ENCODE data around the gene PGM5. TPM values are rescaled to one million over a fixed set of nuclear protein-coding genes. Genes with fewer than 3 reads are reported as not detected.
A peak's percentile ranks its signal among the peaks of the same experiment; 100 is the strongest.

PGM5 gene
- total RNA-seq, 1 donor from 2014 or later, result 2.2 TPM

GRCh38 chr9:68493958-68494577, 137.7 kb downstream of the PGM5 start:
- DNase-seq (ENCODE audit: low read depth), result peak; percentile 12

- DNase-seq (ENCODE audit: low read depth), result no peak
Measured at GRCh38 chr9:68495247-68495646, 138.8 kb downstream of the PGM5 start.

GRCh38 chr9:68496356-68496755, 139.9 kb downstream of the PGM5 start:
- DNase-seq (ENCODE audit: low read depth), result no peak

GRCh38 chr9:68497629-68498028, 141.2 kb downstream of the PGM5 start:
- DNase-seq (ENCODE audit: low read depth), result no peak

- peak; percentile 50 for DNase-seq (ENCODE audit: low read depth)
Measured at GRCh38 chr9:68498816-68499215, 142.4 kb downstream of the PGM5 start.

GRCh38 chr9:68500457-68501381, 144.3 kb downstream of the PGM5 start:
- DNase-seq (ENCODE audit: low read depth), result peak; percentile 61

- no peak for DNase-seq (ENCODE audit: low read depth)
Measured at GRCh38 chr9:68502279-68502678, 145.9 kb downstream of the PGM5 start.

- no peak for DNase-seq (ENCODE audit: low read depth)
Measured at GRCh38 chr9:68505681-68506409, 149.4 kb downstream of the PGM5 start.

- no peak for DNase-seq (ENCODE audit: low read depth)
Measured at GRCh38 chr9:68506551-68506950, 150.1 kb downstream of the PGM5 start.

- DNase-seq (ENCODE audit: low read depth), result peak; percentile 17
Measured at GRCh38 chr9:68507130-68507805, 150.9 kb downstream of the PGM5 start.

- DNase-seq (ENCODE audit: low read depth), result no peak
Measured at GRCh38 chr9:68507806-68508145, 151.4 kb downstream of the PGM5 start.

- DNase-seq (ENCODE audit: low read depth), result no peak
Measured at GRCh38 chr9:68508547-68508946, 152.1 kb downstream of the PGM5 start.

GRCh38 chr9:68509689-68510088, 153.3 kb downstream of the PGM5 start:
- DNase-seq (ENCODE audit: low read depth), result no peak

GRCh38 chr9:68513385-68513784, 157.0 kb downstream of the PGM5 start:
- no peak for DNase-seq (ENCODE audit: low read depth)

- DNase-seq (ENCODE audit: low read depth), result no peak
Measured at GRCh38 chr9:68513981-68514380, 157.6 kb downstream of the PGM5 start.

GRCh38 chr9:68515326-68516017, 159.1 kb downstream of the PGM5 start:
- no peak for DNase-seq (ENCODE audit: low read depth)

GRCh38 chr9:68522131-68522530, 165.7 kb downstream of the PGM5 start:
- DNase-seq (ENCODE audit: low read depth), result no peak

- DNase-seq (ENCODE audit: low read depth), result no peak
Measured at GRCh38 chr9:68522954-68523353, 166.5 kb downstream of the PGM5 start.

GRCh38 chr9:68523367-68523936, 167.0 kb downstream of the PGM5 start:
- DNase-seq (ENCODE audit: low read depth), result no peak

GRCh38 chr9:68530618-68531017, 174.2 kb downstream of the PGM5 start:
- DNase-seq (ENCODE audit: low read depth), result no peak

GRCh38 chr9:68532131-68532530, 175.7 kb downstream of the PGM5 start:
- no peak for DNase-seq (ENCODE audit: low read depth)
